Measurements from ENCODE around the gene PDCD2. TPM values are rescaled to one million over a fixed set of nuclear protein-coding genes. Genes with fewer than 3 reads are reported as not detected.
A peak's percentile ranks its signal among the peaks of the same experiment; 100 is the strongest.

The PDCD2 gene
- total and polyA plus RNA-seq, 4 donors = 19.6 to 28.3 (median 23.2) TPM

DNA sequence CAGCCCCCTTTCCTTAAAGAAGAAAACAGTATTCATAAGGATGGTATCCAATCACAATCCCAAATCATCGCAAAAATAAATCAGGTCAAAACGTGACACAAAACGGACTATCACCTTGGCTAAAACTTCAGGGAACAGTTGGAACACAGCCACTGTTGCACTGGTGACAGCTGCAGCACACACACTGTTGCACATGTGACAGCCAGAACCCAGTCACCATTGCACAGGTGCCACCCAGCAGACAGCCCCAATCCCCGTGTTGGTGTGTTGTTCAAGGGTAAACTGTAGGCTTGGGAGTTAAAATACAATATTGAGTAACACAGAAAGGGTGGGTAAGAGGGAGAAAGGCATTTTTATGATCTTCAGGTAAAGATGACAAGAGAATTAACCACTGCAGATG, 47.1 kb downstream of the PDCD2 start:
- no peak for DNase-seq (ENCODE audit: low spot score)
- WGBS = 43% methylated on average over 4 of the region's 4 CpGs
- Histone ChIP-seq H3K4me1 (ENCODE audit: control insufficient read depth in 4 of 4, insufficient read depth in 4 of 4, low read length in 3 of 4) (peaks cover 0 to 20% (median 11%) of the 10 kb centered on the region in 4 donors), H3K27me3 (ENCODE audit: control insufficient read depth in 4 of 4, insufficient read depth in 4 of 4, low read length in 3 of 4) (no peaks in the 10 kb centered on the region), H3K4me3 (ENCODE audit: low read depth in 1 of 3, low read length in 3 of 3) (no peak overlapping the region), H3K36me3 (ENCODE audit: control insufficient read depth in 4 of 4, insufficient read depth in 3 of 4, low read depth in 1 of 4, low read length in 3 of 4) (peaks cover 8 to 83% (median 65%) of the 10 kb centered on the region in 4 donors), H3K9me3 (ENCODE audit: control insufficient read depth in 4 of 4, low read length in 3 of 4) (no peaks in the 10 kb centered on the region), H3K9ac (ENCODE audit: low read depth in 1 of 2, low read length in 2 of 2) (no peak overlapping the region), H3K27ac (ENCODE audit: low read depth in 1 of 2, low read length in 2 of 2) (no peak overlapping the region)
- no peak for TF ChIP-seq GABPA (IDR thresholded peaks at IDR 0.05 in 1 of 2, conservative IDR thresholded peaks at IDR 0.05 in 1 of 2)
- no peak for TF ChIP-seq FOXA1 (IDR thresholded peaks at IDR 0.05)
- TF ChIP-seq HNF4A (conservative IDR thresholded peaks at IDR 0.05) = peak in 1 of 2 donors; percentile 8

DNA sequence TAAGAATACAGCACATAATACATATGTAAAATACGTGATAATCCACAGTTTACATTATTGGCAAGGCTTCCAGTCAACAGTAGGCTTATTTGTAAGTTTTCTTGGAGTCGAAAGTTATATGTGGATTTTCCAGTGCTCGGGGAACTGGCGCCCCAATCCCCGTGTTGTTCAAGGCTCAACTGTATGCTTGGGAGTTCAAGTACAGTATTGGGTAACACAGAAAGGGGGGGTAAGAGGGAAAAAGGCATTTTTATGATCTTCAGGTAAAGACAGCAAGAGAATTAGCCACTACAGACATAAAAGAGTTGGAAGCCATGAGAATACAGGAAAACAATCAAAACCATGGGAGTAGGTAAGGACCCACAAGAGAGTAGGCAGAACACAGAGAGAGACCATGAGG, 47.8 kb downstream of the PDCD2 start:
- H3K4me3 ChIP-seq (ENCODE audit: low read depth in 1 of 3, low read length in 3 of 3) = no peak overlapping the region
- no peaks in the 10 kb centered on the region for H3K9me3 ChIP-seq (ENCODE audit: control insufficient read depth in 4 of 4, low read length in 3 of 4)
- 93% methylated on average over 5 of the region's 5 CpGs for WGBS
- no peak for DNase-seq (ENCODE audit: low spot score)
- H3K27me3 ChIP-seq (ENCODE audit: control insufficient read depth in 4 of 4, insufficient read depth in 4 of 4, low read length in 3 of 4) = no peaks in the 10 kb centered on the region
- TF ChIP-seq, protein P1, sequence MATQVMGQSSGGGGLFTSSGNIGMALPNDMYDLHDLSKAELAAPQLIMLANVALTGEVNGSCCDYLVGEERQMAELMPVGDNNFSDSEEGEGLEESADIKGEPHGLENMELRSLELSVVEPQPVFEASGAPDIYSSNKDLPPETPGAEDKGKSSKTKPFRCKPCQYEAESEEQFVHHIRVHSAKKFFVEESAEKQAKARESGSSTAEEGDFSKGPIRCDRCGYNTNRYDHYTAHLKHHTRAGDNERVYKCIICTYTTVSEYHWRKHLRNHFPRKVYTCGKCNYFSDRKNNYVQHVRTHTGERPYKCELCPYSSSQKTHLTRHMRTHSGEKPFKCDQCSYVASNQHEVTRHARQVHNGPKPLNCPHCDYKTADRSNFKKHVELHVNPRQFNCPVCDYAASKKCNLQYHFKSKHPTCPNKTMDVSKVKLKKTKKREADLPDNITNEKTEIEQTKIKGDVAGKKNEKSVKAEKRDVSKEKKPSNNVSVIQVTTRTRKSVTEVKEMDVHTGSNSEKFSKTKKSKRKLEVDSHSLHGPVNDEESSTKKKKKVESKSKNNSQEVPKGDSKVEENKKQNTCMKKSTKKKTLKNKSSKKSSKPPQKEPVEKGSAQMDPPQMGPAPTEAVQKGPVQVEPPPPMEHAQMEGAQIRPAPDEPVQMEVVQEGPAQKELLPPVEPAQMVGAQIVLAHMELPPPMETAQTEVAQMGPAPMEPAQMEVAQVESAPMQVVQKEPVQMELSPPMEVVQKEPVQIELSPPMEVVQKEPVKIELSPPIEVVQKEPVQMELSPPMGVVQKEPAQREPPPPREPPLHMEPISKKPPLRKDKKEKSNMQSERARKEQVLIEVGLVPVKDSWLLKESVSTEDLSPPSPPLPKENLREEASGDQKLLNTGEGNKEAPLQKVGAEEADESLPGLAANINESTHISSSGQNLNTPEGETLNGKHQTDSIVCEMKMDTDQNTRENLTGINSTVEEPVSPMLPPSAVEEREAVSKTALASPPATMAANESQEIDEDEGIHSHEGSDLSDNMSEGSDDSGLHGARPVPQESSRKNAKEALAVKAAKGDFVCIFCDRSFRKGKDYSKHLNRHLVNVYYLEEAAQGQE (IDR thresholded peaks at IDR 0.05) = no peak
- no peak for TF ChIP-seq CTCF (IDR thresholded peaks at IDR 0.05; ENCODE audit: low read depth, low read length, missing input control)
- TF ChIP-seq ATF3 (IDR thresholded peaks at IDR 0.05) = no peak
- no peak for TF ChIP-seq RAD21 (IDR thresholded peaks at IDR 0.05)
- TF ChIP-seq YY1 (IDR thresholded peaks at IDR 0.05) = no peak
- no peak for TF ChIP-seq GABPA (IDR thresholded peaks at IDR 0.05 in 1 of 2, conservative IDR thresholded peaks at IDR 0.05 in 1 of 2)
- TF ChIP-seq JUND (IDR thresholded peaks at IDR 0.05) = no peak
- no peak for TF ChIP-seq HNF4G (IDR thresholded peaks at IDR 0.05)
- no peak for TF ChIP-seq FOXA1 (IDR thresholded peaks at IDR 0.05)
- H3K4me1 ChIP-seq (ENCODE audit: control insufficient read depth in 4 of 4, insufficient read depth in 4 of 4, low read length in 3 of 4) = peaks cover 0 to 20% (median 11%) of the 10 kb centered on the region in 4 donors
- H3K36me3 ChIP-seq (ENCODE audit: control insufficient read depth in 4 of 4, insufficient read depth in 3 of 4, low read depth in 1 of 4, low read length in 3 of 4) = peaks cover 7 to 76% (median 61%) of the 10 kb centered on the region in 4 donors
- H3K9ac ChIP-seq (ENCODE audit: low read depth in 1 of 2, low read length in 2 of 2) = no peak overlapping the region
- no peak overlapping the region for H3K27ac ChIP-seq (ENCODE audit: low read depth in 1 of 2, low read length in 2 of 2)

DNA sequence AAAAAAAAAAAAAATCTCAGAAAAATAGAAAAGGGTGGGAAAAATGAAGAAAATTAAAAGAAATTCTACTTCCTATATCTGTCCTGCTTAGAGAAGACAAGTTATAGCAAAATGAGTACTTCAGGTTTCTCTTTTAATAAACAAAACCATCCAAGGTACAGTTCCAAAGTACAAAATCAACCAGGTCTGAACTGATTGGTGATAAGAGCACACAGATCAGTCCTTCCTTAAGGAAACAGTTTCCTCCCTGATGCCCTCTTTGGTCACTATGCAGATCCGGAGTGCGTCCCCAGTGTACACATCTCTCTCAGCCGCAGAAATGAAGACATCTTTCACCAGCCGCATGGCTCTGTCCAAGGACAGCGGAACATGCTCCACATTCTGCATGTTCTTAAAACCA, 49.4 kb downstream of the PDCD2 start:
- TF ChIP-seq HNF4A (conservative IDR thresholded peaks at IDR 0.05) (peak; percentile 20 to 50), EGR1 (IDR thresholded peaks at IDR 0.05; ENCODE audit: low read depth in 2 of 2) (no peak)
- TF ChIP-seq, protein P1 (IDR thresholded peaks at IDR 0.05) = no peak
- H3K9me3 ChIP-seq (ENCODE audit: control insufficient read depth in 4 of 4, low read length in 3 of 4) = no peaks in the 10 kb centered on the region
- peaks cover 7 to 66% (median 54%) of the 10 kb centered on the region in 4 donors for H3K36me3 ChIP-seq (ENCODE audit: control insufficient read depth in 4 of 4, insufficient read depth in 3 of 4, low read depth in 1 of 4, low read length in 3 of 4)
- WGBS = 74% methylated on average over 5 of the region's 5 CpGs
- H3K27ac ChIP-seq (ENCODE audit: low read depth in 1 of 2, low read length in 2 of 2) = no peak overlapping the region
- peaks cover 0 to 23% (median 13%) of the 10 kb centered on the region in 4 donors for H3K4me1 ChIP-seq (ENCODE audit: control insufficient read depth in 4 of 4, insufficient read depth in 4 of 4, low read length in 3 of 4)
- no peak overlapping the region for H3K9ac ChIP-seq (ENCODE audit: low read depth in 1 of 2, low read length in 2 of 2)
- DNase-seq (ENCODE audit: low spot score) = no peak
- no peaks in the 10 kb centered on the region for H3K27me3 ChIP-seq (ENCODE audit: control insufficient read depth in 4 of 4, insufficient read depth in 4 of 4, low read length in 3 of 4)
- no peak overlapping the region for H3K4me3 ChIP-seq (ENCODE audit: low read depth in 1 of 3, low read length in 3 of 3)
